K562 (cell line): ENCODE data around the gene GJD4. TPM values are rescaled to one million over a fixed set of nuclear protein-coding genes. Genes with fewer than 3 reads are reported as not detected.

ENCODE experiments used
- ATAC-seq: fragments of 200-7000 bp; cut with Tn5 transposase; 3 replicates; pipeline ENCODE4 v1.9.1; 2020; ENCODE audit warnings: moderate library complexity
- BruUV-seq: library from RNA; stranded (reverse); fragments of 400-500 nt; replicated peaks from 2 replicates; lab custom pipeline; 2021; lab: Mats Ljungman, UMichigan
- CTCF ChIA-PET: fragments of 300-600 bp; formaldehyde crosslinking; extraction: SDS; loops from one replicate; lab custom pipeline; 2021; ENCODE audit warnings: low intra/inter-chr PET ratio; lab: Yijun Ruan, JAX
- POLR2A ChIA-PET: fragments of 300-600, 350-650 bp; sonication (Branson Sonifier 250); formaldehyde crosslinking; extraction: SDS; loops from one replicate; lab custom pipeline; 2021; ENCODE audit warnings: antibody characterized with exemption, inconsistent platforms; lab: Yijun Ruan, JAX
- DNase-seq, 4 experiments: peaks; one replicate each; pipeline versions ENCODE4 v3.0.0 to v3.0.0-alpha.2; 2011 to 2018; ENCODE audit warnings: low spot score in 3 of 4, mixed read lengths in 3 of 4; ENCODE audit errors: extremely low read depth in 1 of 4
- FAIRE-seq: peaks from 2 replicates; lab custom pipeline; 2011; peaks lifted over from hg19 to GRCh38; lab: Jason Lieb, UNC
- H2AFZ ChIP-seq: 2 replicates; pipeline ENCODE4 v1.6.0; 2011; ENCODE audit warnings: low read depth, low read length, control low read depth, inconsistent platforms
- H3K27ac ChIP-seq: fragments of 200-600 bp; 3 replicates; pipeline ENCODE4 v1.8.0; 2011; ENCODE audit warnings: low read depth, mild to moderate bottlenecking, control low read depth, inconsistent platforms, low read length, moderate library complexity, mixed read lengths; ENCODE audit errors: extremely low read depth
- H3K27me3 ChIP-seq, 2 experiments: fragments of 300-600 bp in 1 of 2; 2 replicates in 1 of 2; 3 replicates in 1 of 2; pipeline versions ENCODE4 v1.6.0 to v1.8.0; 2011; ENCODE audit warnings: inconsistent platforms in 2 of 2, low read length in 2 of 2, mild to moderate bottlenecking in 1 of 2, mixed read lengths in 1 of 2, moderate library complexity in 1 of 2; ENCODE audit not compliant: control insufficient read depth in 2 of 2, insufficient read depth in 2 of 2
- H3K36me3 ChIP-seq: fragments of 300-600 bp; 3 replicates; pipeline ENCODE4 v1.8.0; 2011; ENCODE audit warnings: mild to moderate bottlenecking, low read length, inconsistent platforms; ENCODE audit not compliant: control insufficient read depth, insufficient read depth
- H3K4me1 ChIP-seq, 2 experiments: fragments of 200-600 bp in 1 of 2; replicated peaks in 1 of 2; 2 replicates in 1 of 2; 3 replicates in 1 of 2; pipeline versions ENCODE4 v1.5.1 to v1.8.0; 2011; ENCODE audit warnings: inconsistent platforms in 2 of 2, low read length in 2 of 2, mild to moderate bottlenecking in 1 of 2, mixed read lengths in 1 of 2, moderate library complexity in 1 of 2; ENCODE audit not compliant: control insufficient read depth in 2 of 2, insufficient read depth in 2 of 2
- H3K4me2 ChIP-seq: 2 replicates; pipeline ENCODE4 v1.6.1; 2011; ENCODE audit warnings: low read length, control low read depth, inconsistent platforms, mixed read lengths; ENCODE audit not compliant: insufficient read depth
- H3K4me3 ChIP-seq: fragments of 200-600 bp; sonication (generic), shearing (Covaris generic); 2 replicates; pipeline ENCODE4 v1.5.1; 2016; ENCODE audit warnings: control low read depth, inconsistent platforms
- H3K79me2 ChIP-seq: fragments of 200-600 bp; 3 replicates; pipeline ENCODE4 v1.8.0; 2011; ENCODE audit warnings: low read length, inconsistent platforms; ENCODE audit not compliant: control insufficient read depth, insufficient read depth
- H3K9ac ChIP-seq, 2 experiments: 2 replicates each; pipeline versions ENCODE4 v1.6.0 to v1.6.1; 2011; ENCODE audit warnings: low read depth in 2 of 2, low read length in 2 of 2, control low read depth in 1 of 2, inconsistent platforms in 1 of 2, mild to moderate bottlenecking in 1 of 2, mixed read lengths in 1 of 2; ENCODE audit not compliant: insufficient read depth in 1 of 2
- H3K9me1 ChIP-seq: one replicate; pipeline ENCODE4 v1.6.0; 2011; ENCODE audit warnings: inconsistent platforms, mild to moderate bottlenecking, low read length, moderate library complexity; ENCODE audit not compliant: control insufficient read depth, insufficient read depth
- H3K9me3 ChIP-seq: replicated peaks from 2 replicates; pipeline ENCODE4 v1.5.1; 2011; ENCODE audit warnings: low read depth, low read length, inconsistent platforms; ENCODE audit not compliant: control insufficient read depth, insufficient read depth
- H4K20me1 ChIP-seq: replicated peaks from 2 replicates; pipeline ENCODE4 v1.6.1; 2011; ENCODE audit warnings: low read length, inconsistent platforms, mixed read lengths; ENCODE audit not compliant: control insufficient read depth, insufficient read depth
- BRD4 ChIP-seq: fragments of 200-600 bp; sonication (generic); IDR thresholded peaks from 2 replicates; pipeline ENCODE4 v1.6.1; 2017; ENCODE audit warnings: inconsistent platforms
- DMBX1 ChIP-seq: fragments of 250-450 bp; sonication (Bioruptor Pico); IDR thresholded peaks from 2 replicates; pipeline ENCODE4 v1.8.0; 2022; ENCODE audit warnings: inconsistent platforms, mild to moderate bottlenecking, moderate library complexity, borderline replicate concordance
- EP300 ChIP-seq: IDR thresholded peaks from 2 replicates; pipeline ENCODE4 v1.6.1; 2012; ENCODE audit warnings: low read length, improper control_type of control experiment
- PHF8 ChIP-seq: fragments of 200-600 bp; sonication (generic); IDR thresholded peaks from 2 replicates; pipeline ENCODE4 v1.6.1; 2012; ENCODE audit warnings: mixed run types, mild to moderate bottlenecking, inconsistent platforms, low read length, moderate library complexity, borderline replicate concordance
- PHTF2 ChIP-seq: fragments of 250-450 bp; sonication (Bioruptor Pico); IDR thresholded peaks from 2 replicates; pipeline ENCODE4 v1.5.0; 2021; ENCODE audit warnings: mild to moderate bottlenecking
- PML ChIP-seq: IDR thresholded peaks from 2 replicates; pipeline ENCODE4 v1.6.1; 2012; ENCODE audit warnings: low read length, inconsistent platforms
- POLR3A ChIP-seq: IDR thresholded peaks from 2 replicates; pipeline ENCODE4 v1.6.1; 2011; ENCODE audit warnings: borderline replicate concordance, mild to moderate bottlenecking, moderate library complexity; ENCODE audit not compliant: insufficient read length, insufficient read depth; ENCODE audit errors: extremely low read depth
- RFX5 ChIP-seq: IDR thresholded peaks from 2 replicates; pipeline ENCODE4 v1.6.1; 2011; ENCODE audit warnings: low read depth, mild to moderate bottlenecking, improper control_type of control experiment, low read length
- RUNX1 ChIP-seq: sonication (generic); IDR thresholded peaks from 2 replicates; pipeline ENCODE4 v1.6.1; 2016; ENCODE audit warnings: antibody characterized with exemption, low read depth
- STAG1 ChIP-seq: sonication (generic); formaldehyde crosslinking; IDR thresholded peaks from 2 replicates; pipeline ENCODE4 v1.5.0; 2020; ENCODE audit warnings: missing genetic modification reagents, borderline replicate concordance
- TRIM24 ChIP-seq, 2 experiments: fragments of 450-650 bp; IDR thresholded peaks; 2 replicates each; pipeline ENCODE4 v1.6.1; 2016
- ZC3H11A ChIP-seq: IDR thresholded peaks from 2 replicates; pipeline ENCODE4 v1.6.1; 2012; ENCODE audit warnings: low read depth, low read length, improper control_type of control experiment
- ZNF316 ChIP-seq: fragments of 450-650 bp; IDR thresholded peaks from 2 replicates; pipeline ENCODE4 v1.6.1; 2016
- ZNF347 ChIP-seq: fragments of 450-650 bp; formaldehyde crosslinking; IDR thresholded peaks from 2 replicates; pipeline ENCODE4 v1.4.0; 2020; ENCODE audit warnings: low read depth, mild to moderate bottlenecking, moderate library complexity
- ZNF77 ChIP-seq: fragments of 250-450 bp; sonication (Bioruptor Pico); IDR thresholded peaks from 2 replicates; pipeline ENCODE4 v1.5.0; 2020
- WGBS: fragments of 100-300 bp; shearing (Covaris generic); methylation state at CpG from one replicate; pipeline ENCODE4 v1.1.6; 2016; ENCODE audit warnings: low coverage, mixed read lengths; ENCODE audit not compliant: insufficient coverage; ENCODE audit errors: missing lambda C conversion rate; 5-methylcytosine and 5-hydroxymethylcytosine counted together
- in situ Hi-C: fragments of 300-500 bp; cut with MboI; formaldehyde crosslinking; loops from 4 replicates; pipeline ENCODE4 v1.15.0; 2018; ENCODE audit warnings: inconsistent platforms, mixed read lengths
- intact Hi-C: fragments of 100-400 bp; cut with micrococcal nuclease; formaldehyde crosslinking; loops from 2 replicates; pipeline ENCODE4 v1.14.2; 2022
- polyA plus RNA-seq, 8 experiments: library from polyadenylated mRNA; depleted of rRNA in 4 of 8; stranded (reverse) in 5 of 8; unstranded in 3 of 8; fragments of >200 nt; fragmentation: Nextera tagmentation in 2 of 8; fragmentation: Illumina TruSeq in 1 of 8; extraction: Ambion mirVana in 2 of 8; extraction: Trizol in 1 of 8; gene quantifications; 2 replicates each; pipeline versions ENCODE4 v1.2.1 to v1.2.3, GENCODE V29; 2011 to 2014; ENCODE audit warnings: inconsistent platforms in 1 of 8, missing spikeins in 1 of 8
- total RNA-seq, 7 experiments: library from RNA; depleted of rRNA in 6 of 7; stranded (reverse); fragments of >200 nt in 6 of 7; fragmentation: Illumina TruSeq in 2 of 7; extraction: Trizol in 2 of 7; gene quantifications; 2 replicates each; pipeline versions ENCODE4 v1.2.1 to v1.2.3, GENCODE V29; 2011 to 2021; ENCODE audit warnings: low replicate concordance in 1 of 7

GJD4 gene
- total and polyA plus RNA-seq, 9 of the 15 experiments (the other 6 are each of a cell fraction or from before 2014, with no cell fraction given), result not detected

DNA sequence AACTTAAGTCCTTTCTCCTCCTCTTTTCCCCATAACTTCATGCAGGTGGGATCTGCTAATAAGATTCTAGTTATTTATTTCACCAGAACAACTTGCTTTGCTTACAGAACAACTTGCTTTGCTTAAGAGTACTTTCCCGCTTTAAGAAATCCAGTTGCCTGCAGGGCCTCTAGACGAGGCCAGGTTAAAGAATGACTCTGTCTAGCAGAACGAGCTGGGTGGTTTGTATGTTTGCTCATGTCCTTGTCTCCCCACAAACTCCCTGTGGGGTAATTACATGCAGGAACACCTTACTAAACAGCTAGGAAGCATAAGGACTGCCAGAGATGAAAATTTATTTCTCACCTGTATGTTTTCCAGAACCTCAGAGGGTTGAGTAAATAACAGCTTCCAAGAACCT, 45.8 kb downstream of the GJD4 start:
- no peak overlapping the region for H3K9ac ChIP-seq
- no TSS peak for BruUV-seq
- no peaks in the 10 kb centered on the region for H4K20me1 ChIP-seq
- no peak overlapping the region for H2AFZ ChIP-seq
- no peak for FAIRE-seq
- ChIA-PET POLR2A (interaction anchor here (0.6 kb wide), 1 partner anchor 307 kb away, joined by 3 read pairs; no protein-coding TSS in a partner anchor), CTCF (interaction anchor here (0.5 kb wide), 1 partner anchor 9 kb away, joined by 3 read pairs; no protein-coding TSS in a partner anchor)
- ATAC-seq, result no peak
- no peak overlapping the region for H3K27ac ChIP-seq
- no peaks in the 10 kb centered on the region for H3K4me1 ChIP-seq
- in situ Hi-C loops, result no loop called here
- no peak for TF ChIP-seq ZNF347 (CRISPR knock-in tag)
- TF ChIP-seq PHF8, result no peak
- no peak for TF ChIP-seq PHTF2
- no peak for TF ChIP-seq PML
- TF ChIP-seq ZNF316, result no peak
- no peak for TF ChIP-seq RUNX1
- no peak for TF ChIP-seq STAG1 (CRISPR knock-in tag)
- TF ChIP-seq TRIM24 (IDR thresholded peaks at IDR 0.05), result no peak
- no peak for TF ChIP-seq BRD4
- no peak for TF ChIP-seq ZNF77
- TF ChIP-seq POLR3A, result no peak
- TF ChIP-seq RFX5, result no peak
- TF ChIP-seq EP300, result no peak
- no peak for TF ChIP-seq ZC3H11A
- no peak for TF ChIP-seq DMBX1
- no peaks in the 10 kb centered on the region for H3K9me3 ChIP-seq
- H3K36me3 ChIP-seq, result no peaks in the 10 kb centered on the region
- H3K4me2 ChIP-seq, result no peak overlapping the region
- H3K4me3 ChIP-seq, result no peak overlapping the region
- no peaks in the 10 kb centered on the region for H3K9me1 ChIP-seq
- WGBS, result 0% methylated on average over 3 of the region's 3 CpGs
- no peak for DNase-seq
- intact Hi-C loops, result no loop called here
- H3K27me3 ChIP-seq, result no peaks in the 10 kb centered on the region; a peak in 2 of 5 replicates
- no peaks in the 10 kb centered on the region for H3K79me2 ChIP-seq
